Measurements from ENCODE around the gene ESPNL.
"Not testable (repeated sequence)": the region's sequence is repeated elsewhere in the genome, so short reads cannot be mapped to it uniquely, and the experiment has no call there.

The ESPNL gene

DNA sequence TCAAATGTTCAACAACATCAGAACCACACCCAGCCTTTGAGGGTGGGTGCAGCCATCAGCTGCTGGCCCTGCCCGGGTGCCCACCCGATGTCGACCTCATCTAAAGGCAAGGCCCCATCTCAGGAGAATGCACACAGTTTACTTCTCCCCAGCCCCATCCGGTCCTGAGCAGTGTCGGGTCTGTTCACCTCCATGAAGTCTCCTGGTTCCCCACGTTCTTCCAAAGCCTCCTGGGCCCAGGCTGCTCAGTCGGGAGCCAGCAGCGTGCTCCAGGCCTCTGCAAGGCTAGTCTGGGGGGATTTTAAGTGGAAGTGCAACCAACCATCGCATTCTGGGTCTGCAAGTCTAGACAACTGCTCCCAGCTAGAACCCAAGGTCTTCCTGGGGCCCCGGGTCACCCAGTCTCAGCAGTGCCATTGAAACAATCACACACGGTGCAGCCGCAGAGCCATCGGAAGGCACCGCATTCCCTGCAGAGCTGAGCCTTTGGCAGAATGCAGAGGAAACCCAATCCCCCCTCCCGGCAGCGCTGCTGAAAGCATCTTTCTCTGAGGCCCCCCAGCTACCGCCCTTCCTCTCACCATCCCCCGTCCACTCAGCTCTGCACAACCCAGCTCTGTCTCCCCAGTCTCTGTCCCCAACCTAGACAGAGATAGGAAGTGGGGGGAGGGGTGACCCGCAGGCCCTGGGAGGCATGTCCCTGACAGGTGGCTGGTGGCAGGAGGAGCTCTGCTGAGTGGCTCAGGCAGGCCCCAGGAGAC lies 8.5 kb downstream of the ESPNL start:
- H3K4me3 Mint-ChIP-seq: no peak overlapping the region

DNA sequence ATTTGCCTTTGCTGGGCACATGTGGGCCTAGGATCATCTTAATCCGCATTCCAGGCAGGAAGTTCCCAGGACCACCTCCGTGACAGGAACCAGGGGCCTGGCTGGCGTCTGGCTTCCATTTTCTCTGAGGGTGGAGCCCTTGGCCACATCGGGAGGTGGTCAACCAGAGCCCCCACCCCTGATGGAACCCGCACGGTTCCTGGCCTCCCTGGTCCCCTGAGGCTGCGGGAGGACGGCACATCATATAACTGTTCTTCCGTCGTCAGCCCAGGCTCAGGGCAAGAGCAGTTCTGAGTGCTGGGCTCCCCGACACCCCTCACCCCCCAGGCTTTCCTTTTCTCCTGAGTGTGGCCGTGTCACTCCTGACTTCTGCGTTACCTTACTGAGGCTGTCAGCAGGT lies 13.5 kb downstream of the ESPNL start:
- Mint-ChIP-seq H3K27ac (no peak overlapping the region), H3K36me3 (ENCODE audit: low read depth) (peaks cover 21% of the 10 kb centered on the region), H3K27me3 (ENCODE audit: low read depth, poor library complexity) (peaks cover 26% of the 10 kb centered on the region), H3K4me3 (no peak overlapping the region), H3K4me1 (peaks cover 12% of the 10 kb centered on the region), H3K9me3 (peaks cover 38% of the 10 kb centered on the region)
- DNase-seq: no peak
- TF ChIP-seq, protein P1, sequence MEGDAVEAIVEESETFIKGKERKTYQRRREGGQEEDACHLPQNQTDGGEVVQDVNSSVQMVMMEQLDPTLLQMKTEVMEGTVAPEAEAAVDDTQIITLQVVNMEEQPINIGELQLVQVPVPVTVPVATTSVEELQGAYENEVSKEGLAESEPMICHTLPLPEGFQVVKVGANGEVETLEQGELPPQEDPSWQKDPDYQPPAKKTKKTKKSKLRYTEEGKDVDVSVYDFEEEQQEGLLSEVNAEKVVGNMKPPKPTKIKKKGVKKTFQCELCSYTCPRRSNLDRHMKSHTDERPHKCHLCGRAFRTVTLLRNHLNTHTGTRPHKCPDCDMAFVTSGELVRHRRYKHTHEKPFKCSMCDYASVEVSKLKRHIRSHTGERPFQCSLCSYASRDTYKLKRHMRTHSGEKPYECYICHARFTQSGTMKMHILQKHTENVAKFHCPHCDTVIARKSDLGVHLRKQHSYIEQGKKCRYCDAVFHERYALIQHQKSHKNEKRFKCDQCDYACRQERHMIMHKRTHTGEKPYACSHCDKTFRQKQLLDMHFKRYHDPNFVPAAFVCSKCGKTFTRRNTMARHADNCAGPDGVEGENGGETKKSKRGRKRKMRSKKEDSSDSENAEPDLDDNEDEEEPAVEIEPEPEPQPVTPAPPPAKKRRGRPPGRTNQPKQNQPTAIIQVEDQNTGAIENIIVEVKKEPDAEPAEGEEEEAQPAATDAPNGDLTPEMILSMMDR (IDR thresholded peaks at IDR 0.05): no peak

More for the DNA sequence above, 8.5 kb downstream of the ESPNL start:
- peaks cover 25% of the 10 kb centered on the region for H3K4me1 Mint-ChIP-seq
- TF ChIP-seq, protein P1 (IDR thresholded peaks at IDR 0.05): no peak
- peak; percentile 56 for DNase-seq
- peaks cover 23% of the 10 kb centered on the region for H3K9me3 Mint-ChIP-seq
- peaks cover 17% of the 10 kb centered on the region for H3K36me3 Mint-ChIP-seq (ENCODE audit: low read depth)
- H3K27ac Mint-ChIP-seq: no peak overlapping the region
- H3K27me3 Mint-ChIP-seq (ENCODE audit: low read depth, poor library complexity): peaks cover 4% of the 10 kb centered on the region

DNA sequence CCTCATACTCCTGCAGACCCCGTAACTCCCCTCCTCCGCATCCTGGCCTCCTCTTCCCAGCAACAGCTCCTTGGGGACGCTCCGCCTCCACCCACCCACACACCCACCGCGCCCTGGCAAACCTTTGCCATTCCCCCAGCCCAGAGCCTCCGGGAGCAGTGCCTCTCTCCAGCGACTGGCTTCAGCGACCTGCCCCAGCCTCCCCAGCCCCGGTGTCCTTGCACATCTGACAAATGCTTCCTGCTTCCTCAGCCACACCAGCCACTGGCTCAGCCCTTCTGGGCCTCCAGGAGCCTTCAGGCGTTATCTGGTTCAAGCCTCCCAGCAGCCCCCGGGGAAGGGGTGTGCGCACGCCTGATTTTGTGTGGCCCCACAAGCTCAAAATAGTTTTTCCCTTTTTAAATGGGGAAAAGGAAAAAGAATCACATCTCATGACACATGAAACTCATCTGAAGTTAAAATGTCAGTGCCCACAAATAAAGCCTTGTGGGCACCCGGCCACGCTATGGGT lies 14.2 kb downstream of the ESPNL start:
- H3K27me3 Mint-ChIP-seq (ENCODE audit: low read depth, poor library complexity): peaks cover 33% of the 10 kb centered on the region

DNA sequence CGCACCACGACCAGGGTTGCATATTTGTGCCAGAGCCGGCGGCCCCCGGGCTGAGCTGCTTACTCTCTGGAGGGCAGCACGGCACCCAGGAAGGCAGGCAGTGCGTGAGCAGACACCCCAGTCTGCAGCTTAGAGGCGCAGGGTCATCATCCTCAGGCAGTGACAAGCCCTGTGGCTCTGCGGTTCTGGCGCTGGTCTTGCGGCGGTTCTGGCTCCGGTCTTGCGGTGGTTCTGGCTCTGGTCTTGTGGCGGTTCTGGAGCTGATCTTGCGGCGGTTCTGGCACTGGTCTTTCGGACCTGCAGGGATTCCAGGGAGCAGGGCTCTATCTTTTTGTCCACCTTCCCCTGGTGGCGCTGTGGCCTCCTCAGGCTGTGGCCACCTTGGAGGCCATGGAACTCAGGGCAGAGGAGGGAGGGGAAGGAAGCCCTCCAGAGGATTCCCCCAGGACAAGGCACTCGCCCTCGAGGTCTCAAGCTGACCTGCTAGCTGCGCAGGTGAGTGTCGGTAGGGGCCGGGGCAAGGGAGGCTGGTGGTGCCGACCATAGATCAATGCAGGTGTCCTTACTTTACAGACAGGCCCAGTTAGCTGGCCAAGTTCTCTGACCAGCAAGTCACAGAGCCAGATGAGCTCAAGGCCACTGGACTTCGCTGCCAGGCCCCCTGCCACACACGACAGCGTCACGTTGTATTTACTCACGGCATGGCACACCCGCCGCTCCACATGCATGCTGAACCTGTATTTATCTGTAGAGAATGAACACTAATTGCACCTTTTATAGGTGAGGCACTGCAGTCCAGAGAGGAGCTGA lies 14.9 kb downstream of the ESPNL start:
- Mint-ChIP-seq H3K36me3 (ENCODE audit: low read depth) (peaks cover 21% of the 10 kb centered on the region), H3K27ac (no peak overlapping the region), H3K4me1 (no peaks in the 10 kb centered on the region), H3K9me3 (peaks cover 38% of the 10 kb centered on the region), H3K4me3 (no peak overlapping the region), H3K27me3 (ENCODE audit: low read depth, poor library complexity) (peaks cover 39% of the 10 kb centered on the region)
- TF ChIP-seq, protein P1 (IDR thresholded peaks at IDR 0.05): no peak
- DNase-seq: no peak

More for the DNA sequence above, 14.2 kb downstream of the ESPNL start:
- peak; percentile 4 for DNase-seq
- TF ChIP-seq, protein P1 (IDR thresholded peaks at IDR 0.05): no peak
- H3K36me3 Mint-ChIP-seq (ENCODE audit: low read depth): peaks cover 21% of the 10 kb centered on the region
- H3K4me1 Mint-ChIP-seq: peaks cover 4% of the 10 kb centered on the region
- H3K4me3 Mint-ChIP-seq: no peak overlapping the region
- H3K27ac Mint-ChIP-seq: no peak overlapping the region
- peaks cover 38% of the 10 kb centered on the region for H3K9me3 Mint-ChIP-seq

DNA sequence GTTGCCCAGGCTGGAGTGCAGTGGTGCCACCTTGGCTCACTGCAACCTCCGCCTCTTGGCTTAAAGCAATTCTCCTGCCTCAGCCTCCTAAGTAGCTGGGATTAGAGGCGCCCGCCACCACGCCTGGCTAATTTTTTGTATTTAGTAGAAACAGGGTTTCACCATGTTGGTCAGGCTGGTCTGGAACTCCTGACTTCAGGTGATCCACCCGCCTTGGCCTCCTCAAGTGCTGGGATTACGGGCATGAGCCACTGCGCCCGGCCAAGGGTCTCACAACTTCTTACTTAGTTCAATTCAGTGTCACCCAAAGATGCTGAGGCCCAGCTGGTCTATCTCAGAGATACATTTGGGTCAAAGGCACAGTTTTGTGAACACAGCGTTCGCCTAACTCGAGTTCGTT lies 15.6 kb downstream of the ESPNL start:
- not testable (repeated sequence) for H3K4me3 Mint-ChIP-seq, H3K27ac Mint-ChIP-seq, H3K4me1 Mint-ChIP-seq, DNase-seq
- Mint-ChIP-seq H3K9me3 (peaks cover 38% of the 10 kb centered on the region), H3K27me3 (ENCODE audit: low read depth, poor library complexity) (peaks cover 40% of the 10 kb centered on the region), H3K36me3 (ENCODE audit: low read depth) (peaks cover 21% of the 10 kb centered on the region)

Measured in nephron progenitor cell (in vitro differentiated cells).